SK-N-SH (cell line): ENCODE results near the gene YTHDF1. TPM values are rescaled to one million over a fixed set of nuclear protein-coding genes. Genes with fewer than 3 reads are reported as not detected.
"Not testable (repeated sequence)": the region's sequence is repeated elsewhere in the genome, so short reads cannot be mapped to it uniquely, and the experiment has no call there.

Source experiments
- CTCF ChIA-PET: fragments of 300-600, 350-600 bp; formaldehyde crosslinking; extraction: SDS; loops from one replicate; lab custom pipeline; 2021; lab: Yijun Ruan, JAX
- POLR2A ChIA-PET: fragments of 350-600 bp; sonication (Branson Sonifier 250); formaldehyde crosslinking; extraction: SDS; loops from one replicate; lab custom pipeline; 2020; ENCODE audit warnings: antibody characterized with exemption, inconsistent platforms; lab: Yijun Ruan, JAX
- DNase-seq: peaks from one replicate; pipeline ENCODE4 v3.0.0; 2012
- H2AFZ ChIP-seq: fragments of 200-600 bp; sonication (generic); 2 replicates; pipeline ENCODE4 v1.8.1; 2016; ENCODE audit warnings: antibody characterized with exemption, mild to moderate bottlenecking, low read depth
- H3F3A ChIP-seq: fragments of 200-600 bp; sonication (generic); replicated peaks from 2 replicates; pipeline ENCODE3; 2016; ENCODE audit warnings: antibody characterized with exemption, mild to moderate bottlenecking; ENCODE audit not compliant: insufficient read depth
- H3K27ac ChIP-seq, 2 experiments: fragments of 200-500 bp in 1 of 2; fragments of 200-600 bp in 1 of 2; sonication (Bioruptor generic) in 1 of 2; sonication (generic), shearing (Covaris generic) in 1 of 2; 2 replicates each; pipeline versions ENCODE4 v1.5.1 to v1.6.1; 2014 to 2016; ENCODE audit warnings: low read depth in 2 of 2, inconsistent platforms in 1 of 2, low read length in 1 of 2, mild to moderate bottlenecking in 1 of 2, mixed read lengths in 1 of 2
- H3K27me3 ChIP-seq: fragments of 200-600 bp; sonication (generic), shearing (Covaris generic); 2 replicates; pipeline ENCODE4 v1.6.1; 2016; ENCODE audit warnings: mixed run types; ENCODE audit not compliant: insufficient read depth
- H3K36me3 ChIP-seq, 2 experiments: fragments of 200-500 bp in 1 of 2; fragments of 200-600 bp in 1 of 2; sonication (Bioruptor generic) in 1 of 2; sonication (generic) in 1 of 2; replicated peaks in 1 of 2; 2 replicates each; pipeline versions ENCODE3 to v1.5.1; 2014 to 2016; ENCODE audit warnings: low read length in 1 of 2, mild to moderate bottlenecking in 1 of 2; ENCODE audit not compliant: insufficient read depth in 2 of 2, control insufficient read depth in 1 of 2
- H3K4me1 ChIP-seq, 2 experiments: fragments of 200-500 bp in 1 of 2; fragments of 200-600 bp in 1 of 2; sonication (Bioruptor generic) in 1 of 2; sonication (generic), shearing (Covaris generic) in 1 of 2; 2 replicates each; pipeline versions ENCODE4 v1.5.1 to v1.6.1; 2014 to 2016; ENCODE audit warnings: low read depth in 1 of 2, low read length in 1 of 2, mixed run types in 1 of 2; ENCODE audit not compliant: insufficient read depth in 2 of 2, control insufficient read depth in 1 of 2
- H3K4me2 ChIP-seq: fragments of 200-600 bp; sonication (generic), shearing (Covaris generic); 2 replicates; pipeline ENCODE4 v1.6.1; 2017; ENCODE audit warnings: mixed run types
- H3K4me3 ChIP-seq, 2 experiments: fragments of 200-500 bp in 1 of 2; fragments of 200-600 bp in 1 of 2; sonication (Bioruptor generic) in 1 of 2; sonication (generic), shearing (Covaris generic) in 1 of 2; 2 replicates each; pipeline versions ENCODE4 v1.5.1 to v1.8.1; 2014 to 2016; ENCODE audit warnings: low read depth in 2 of 2, inconsistent platforms in 1 of 2, low read length in 1 of 2, mild to moderate bottlenecking in 1 of 2, mixed read lengths in 1 of 2, moderate library complexity in 1 of 2
- H3K79me2 ChIP-seq: fragments of 200-600 bp; sonication (generic); 2 replicates; pipeline ENCODE4 v1.8.1; 2017; ENCODE audit warnings: mild to moderate bottlenecking; ENCODE audit not compliant: insufficient read depth
- H3K9ac ChIP-seq: fragments of 200-600 bp; sonication (generic); 2 replicates; pipeline ENCODE4 v1.6.1; 2017; ENCODE audit warnings: mixed run types
- H3K9me2 ChIP-seq: fragments of 200-600 bp; sonication (generic); 2 replicates; pipeline ENCODE4 v1.6.1; 2017; ENCODE audit warnings: mixed run types
- H3K9me3 ChIP-seq: fragments of 200-600 bp; sonication (generic); 2 replicates; pipeline ENCODE4 v1.6.1; 2017; ENCODE audit warnings: mixed run types, mild to moderate bottlenecking, moderate library complexity
- H4K20me1 ChIP-seq: fragments of 200-600 bp; sonication (generic); 2 replicates; pipeline ENCODE4 v1.6.1; 2017; ENCODE audit warnings: mild to moderate bottlenecking, mixed run types; ENCODE audit not compliant: insufficient read depth
- ELF1 ChIP-seq: IDR thresholded peaks from 2 replicates; pipeline ENCODE4 v1.4.0; 2012
- FOSL2 ChIP-seq: IDR thresholded peaks from 2 replicates; pipeline ENCODE4 v1.4.0; 2012; ENCODE audit warnings: low read depth, mild to moderate bottlenecking, moderate library complexity, borderline replicate concordance
- RXRA ChIP-seq: IDR thresholded peaks from 2 replicates; pipeline ENCODE4 v1.4.0; 2012; ENCODE audit warnings: low read depth, mild to moderate bottlenecking, borderline replicate concordance
- USF1 ChIP-seq: IDR thresholded peaks from 2 replicates; pipeline ENCODE4 v1.4.0; 2012; ENCODE audit warnings: low read depth, borderline replicate concordance
- WGBS: methylation state at CpG from one replicate; pipeline ENCODE4 v1.1.6; 2017; ENCODE audit warnings: low lambda C conversion rate; 5-methylcytosine and 5-hydroxymethylcytosine counted together
- polyA plus RNA-seq, 3 experiments: library from polyadenylated mRNA; depleted of rRNA; stranded (reverse); fragments of >200 nt; gene quantifications; 2 replicates each; pipeline ENCODE4 v1.2.3, GENCODE V29; 2012

YTHDF1 gene
- polyA plus RNA-seq, 1 of the 3 experiments (the other 2 are of a cell fraction), result 17.0 TPM

GRCh38 chr20:63222541-63222940 is 6.6 kb upstream of the YTHDF1 start:
- no peak for TF ChIP-seq RXRA
- TF ChIP-seq, all 33 proteins: peak for 0
- H3K4me1 ChIP-seq, result peaks cover 0 to 21% of the 10 kb centered on the region in 2 experiments; a peak in 1 of 4 replicates
- H3K9me3 ChIP-seq, result no peaks in the 10 kb centered on the region
- whole genome bisulfite sequencing, result 44% methylated on average over 6 of the region's 7 CpGs
- no peak overlapping the region for H3K9ac ChIP-seq
- no peak for DNase-seq
- 0 out of 2 replicates have a peak, but pooled peaks cover 6% of the 10 kb centered on the region for H3K27me3 ChIP-seq
- no peaks in the 10 kb centered on the region for H3F3A ChIP-seq
- H3K36me3 ChIP-seq, result no peaks in the 10 kb centered on the region
- H3K4me3 ChIP-seq, result no peak overlapping the region
- H3K4me2 ChIP-seq, result no peak overlapping the region
- no peak overlapping the region for H3K27ac ChIP-seq
- no peaks in the 10 kb centered on the region for H4K20me1 ChIP-seq
- no peaks in the 10 kb centered on the region for H3K9me2 ChIP-seq
- CTCF ChIA-PET, result interaction anchor here (0.8 to 5.2 kb wide), 28 partner anchors 9 to 258 kb away, joined by 3 to 168 read pairs (median 9); partner anchors contain the start of genes BIRC7, COL20A1, NKAIN4 and YTHDF1
- H3K79me2 ChIP-seq, result no peaks in the 10 kb centered on the region
- H2AFZ ChIP-seq, result no peak overlapping the region
- POLR2A ChIA-PET, result no interaction called here

DNA sequence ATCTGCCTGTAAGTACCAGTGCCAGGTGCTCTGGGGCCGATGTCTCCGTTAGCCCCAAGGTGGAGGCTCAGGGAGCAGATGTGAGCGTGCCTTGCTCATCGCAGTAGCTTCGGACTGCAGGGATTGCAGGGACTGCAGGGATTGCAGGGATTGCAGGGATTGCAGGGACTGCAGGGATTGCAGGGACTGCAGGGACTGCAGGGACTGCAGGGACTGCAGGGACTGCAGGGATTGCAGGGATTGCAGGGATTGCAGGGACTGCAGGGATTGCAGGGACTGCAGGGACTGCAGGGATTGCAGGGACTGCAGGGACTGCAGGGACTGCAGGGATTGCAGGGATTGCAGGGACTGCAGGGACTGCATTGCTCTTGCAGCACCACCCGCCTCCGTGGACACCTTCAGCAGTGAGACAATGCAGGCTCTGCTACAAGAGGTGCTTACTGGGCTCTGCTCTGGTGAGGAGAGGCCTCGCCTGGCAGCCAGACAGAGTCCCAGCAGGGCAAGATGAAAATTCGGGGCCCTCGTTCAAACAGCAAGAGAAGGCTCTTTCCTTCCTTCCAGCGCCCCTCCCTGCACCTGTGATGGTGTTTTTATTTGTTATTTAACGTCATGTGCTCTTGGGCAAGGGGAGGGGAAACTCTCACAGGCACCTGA is 5.6 kb upstream of the YTHDF1 start:
- DNase-seq, H3F3A ChIP-seq, H3K79me2 ChIP-seq, H3K4me3 ChIP-seq, H3K9me3 ChIP-seq, H3K9ac ChIP-seq, H2AFZ ChIP-seq, H4K20me1 ChIP-seq, H3K27ac ChIP-seq, H3K4me2 ChIP-seq, H3K36me3 ChIP-seq, POLR2A ChIA-PET, H3K9me2 ChIP-seq, H3K27me3 ChIP-seq: not testable (repeated sequence)
- CTCF ChIA-PET, result interaction anchor here (1.2 to 2.1 kb wide), 3 partner anchors 30 to 161 kb away, joined by 4 to 7 read pairs (median 5); no protein-coding TSS in a partner anchor
- peaks cover 0 to 31% of the 10 kb centered on the region in 2 experiments; a peak in 2 of 4 replicates for H3K4me1 ChIP-seq
- WGBS, result 47% methylated on average over 7 of the region's 12 CpGs

- peaks cover 0 to 31% of the 10 kb centered on the region in 2 experiments; a peak in 2 of 4 replicates for H3K4me1 ChIP-seq
- H3F3A ChIP-seq, result no peaks in the 10 kb centered on the region
- no peak for TF ChIP-seq ELF1
- no peak for TF ChIP-seq FOSL2
- TF ChIP-seq USF1, result no peak
- no peaks in the 10 kb centered on the region for H3K79me2 ChIP-seq
- H3K4me3 ChIP-seq, result no peak overlapping the region
- no peak for DNase-seq
- POLR2A ChIA-PET, result interaction anchor here (0.7 kb wide), 1 partner anchor 184 kb away, joined by 4 read pairs; no protein-coding TSS in a partner anchor
- H3K9me3 ChIP-seq, result no peaks in the 10 kb centered on the region
- 0 out of 2 replicates have a peak, but pooled peaks cover 6% of the 10 kb centered on the region for H3K27me3 ChIP-seq
- no peak overlapping the region for H3K4me2 ChIP-seq
- no peak overlapping the region for H2AFZ ChIP-seq
- no peaks in the 10 kb centered on the region for H4K20me1 ChIP-seq
- H3K36me3 ChIP-seq, result no peaks in the 10 kb centered on the region
- H3K27ac ChIP-seq, result no peak overlapping the region
- 18% methylated on average over 2 of the region's 9 CpGs for WGBS
- CTCF ChIA-PET, result interaction anchor here (1.2 to 2.1 kb wide), 3 partner anchors 31 to 161 kb away, joined by 4 to 7 read pairs (median 5); no protein-coding TSS in a partner anchor
- no peak overlapping the region for H3K9ac ChIP-seq
- H3K9me2 ChIP-seq, result no peaks in the 10 kb centered on the region
These were observed 4.9 kb upstream of the YTHDF1 start for GRCh38 chr20:63220696-63221399.
